ENCODE measurements around the gene PRRC2B.

DNA sequence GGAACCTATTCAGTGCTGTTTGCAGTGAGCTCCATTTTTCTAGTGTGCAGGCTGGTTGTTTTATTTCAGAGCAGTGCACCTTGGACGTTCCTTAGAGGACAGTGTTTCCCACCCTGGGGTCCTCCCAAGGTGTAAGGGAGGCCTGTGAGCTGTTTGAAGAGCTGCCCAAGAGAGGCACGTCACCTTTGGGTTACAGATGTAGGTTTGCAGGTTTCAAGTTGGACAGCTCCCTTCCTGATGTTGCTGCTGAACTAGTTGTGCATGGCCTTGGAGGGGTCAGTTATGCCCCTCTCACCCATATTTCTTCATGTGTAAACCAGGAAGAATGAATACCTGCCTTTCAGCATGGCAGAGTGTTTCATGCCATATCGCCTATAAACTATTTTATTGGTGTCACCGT, 74.1 kb downstream of the PRRC2B start:
- TF ChIP-seq POLR2AphosphoS5 (IDR thresholded peaks at IDR 0.05): no peak
- TF ChIP-seq, protein P1, sequence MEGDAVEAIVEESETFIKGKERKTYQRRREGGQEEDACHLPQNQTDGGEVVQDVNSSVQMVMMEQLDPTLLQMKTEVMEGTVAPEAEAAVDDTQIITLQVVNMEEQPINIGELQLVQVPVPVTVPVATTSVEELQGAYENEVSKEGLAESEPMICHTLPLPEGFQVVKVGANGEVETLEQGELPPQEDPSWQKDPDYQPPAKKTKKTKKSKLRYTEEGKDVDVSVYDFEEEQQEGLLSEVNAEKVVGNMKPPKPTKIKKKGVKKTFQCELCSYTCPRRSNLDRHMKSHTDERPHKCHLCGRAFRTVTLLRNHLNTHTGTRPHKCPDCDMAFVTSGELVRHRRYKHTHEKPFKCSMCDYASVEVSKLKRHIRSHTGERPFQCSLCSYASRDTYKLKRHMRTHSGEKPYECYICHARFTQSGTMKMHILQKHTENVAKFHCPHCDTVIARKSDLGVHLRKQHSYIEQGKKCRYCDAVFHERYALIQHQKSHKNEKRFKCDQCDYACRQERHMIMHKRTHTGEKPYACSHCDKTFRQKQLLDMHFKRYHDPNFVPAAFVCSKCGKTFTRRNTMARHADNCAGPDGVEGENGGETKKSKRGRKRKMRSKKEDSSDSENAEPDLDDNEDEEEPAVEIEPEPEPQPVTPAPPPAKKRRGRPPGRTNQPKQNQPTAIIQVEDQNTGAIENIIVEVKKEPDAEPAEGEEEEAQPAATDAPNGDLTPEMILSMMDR (IDR thresholded peaks at IDR 0.05): no peak

All from transverse colon (tissue), 4 donors.